PC-9 (cell line): ENCODE data around the gene GKN1.

Experiments used
- CTCF ChIP-seq: fragments of 200-600 bp; sonication (generic); conservative IDR thresholded peaks from 2 replicates; pipeline ENCODE4 v1.6.1; 2017; ENCODE audit warnings: mixed run types, antibody characterized with exemption, mild to moderate bottlenecking, moderate library complexity
- EZH2 ChIP-seq: fragments of 200-600 bp; sonication (generic); IDR thresholded peaks from 2 replicates; pipeline ENCODE4 v1.8.0; 2017; ENCODE audit warnings: antibody characterized with exemption, low read depth

- peak; percentile 69 for TF ChIP-seq CTCF
- no peak for TF ChIP-seq EZH2
These were observed 51.6 kb downstream of the GKN1 start for GRCh38 chr2:69026026-69026425.
